H1 (cell line): ENCODE results near the gene GRAMD1B. TPM values are rescaled to one million over a fixed set of nuclear protein-coding genes. Genes with fewer than 3 reads are reported as not detected.
A peak's percentile ranks its signal among the peaks of the same experiment; 100 is the strongest.

ENCODE experiments used
- CTCF ChIA-PET: fragments of 300-600 bp; sonication (Branson Sonifier 250); formaldehyde crosslinking; loops from one replicate; lab custom pipeline; 2021; ENCODE audit not compliant: partially characterized antibody; lab: Charles Lee
- POLR2A ChIA-PET: fragments of 300-600 bp; sonication (Branson Sonifier 250); formaldehyde crosslinking; loops from one replicate; lab custom pipeline; 2021; ENCODE audit warnings: inconsistent platforms; ENCODE audit not compliant: partially characterized antibody; lab: Charles Lee
- DNase-seq, 2 experiments: peaks; one replicate each; pipeline versions ENCODE4 v3.0.0 to v3.0.0-alpha.2; 2010 to 2022; ENCODE audit warnings: low spot score in 2 of 2, low read depth in 1 of 2, mixed read lengths in 1 of 2
- FAIRE-seq: peaks from 2 replicates; lab custom pipeline; 2011; peaks lifted over from hg19 to GRCh38; lab: Jason Lieb, UNC
- H2AFZ ChIP-seq: 2 replicates; pipeline ENCODE4 v1.8.1; 2012; ENCODE audit warnings: low read length, inconsistent platforms
- H2AK5ac ChIP-seq: 2 replicates; pipeline ENCODE4 v1.6.1; 2013; ENCODE audit warnings: low read depth, low read length
- H2BK120ac ChIP-seq: replicated peaks from 2 replicates; pipeline ENCODE3; 2013; ENCODE audit warnings: low read depth, low read length, inconsistent platforms
- H2BK12ac ChIP-seq: 2 replicates; pipeline ENCODE4 v1.6.1; 2013; ENCODE audit warnings: low read depth, low read length
- H2BK15ac ChIP-seq: 2 replicates; pipeline ENCODE4 v1.6.1; 2013; ENCODE audit warnings: low read length
- H2BK20ac ChIP-seq: 2 replicates; pipeline ENCODE4 v1.6.1; 2013; ENCODE audit warnings: low read length
- H2BK5ac ChIP-seq: 2 replicates; pipeline ENCODE4 v1.6.1; 2013; ENCODE audit warnings: low read depth, low read length
- H3K14ac ChIP-seq: 2 replicates; pipeline ENCODE4 v1.6.1; 2013; ENCODE audit warnings: inconsistent platforms; ENCODE audit not compliant: insufficient read length
- H3K18ac ChIP-seq: 2 replicates; pipeline ENCODE4 v1.6.1; 2013; ENCODE audit warnings: low read length; ENCODE audit errors: extremely low read depth
- H3K23ac ChIP-seq: 2 replicates; pipeline ENCODE4 v1.6.1; 2013; ENCODE audit warnings: inconsistent platforms; ENCODE audit not compliant: insufficient read length
- H3K23me2 ChIP-seq: 2 replicates; pipeline ENCODE4 v1.6.1; 2013; ENCODE audit warnings: low read depth, low read length
- H3K27ac ChIP-seq: 2 replicates; pipeline ENCODE4 v1.6.1; 2011; ENCODE audit warnings: low read depth, low read length, inconsistent platforms
- H3K27me3 ChIP-seq, 4 experiments: replicated peaks in 1 of 4; 1 replicate in 1 of 4; 2 replicates in 3 of 4; pipeline versions ENCODE4 v1.6.1 to v1.8.1; 2011 to 2013; ENCODE audit warnings: low read length in 3 of 4, mild to moderate bottlenecking in 3 of 4, inconsistent platforms in 2 of 4, mixed read lengths in 2 of 4, moderate library complexity in 1 of 4; ENCODE audit not compliant: control insufficient read depth in 3 of 4, insufficient read depth in 3 of 4; ENCODE audit errors: extremely low read depth in 1 of 4
- H3K36me3 ChIP-seq, 4 experiments: 2 replicates each; pipeline versions ENCODE4 v1.6.1 to v1.8.1; 2011 to 2013; ENCODE audit warnings: mild to moderate bottlenecking in 4 of 4, low read length in 3 of 4, moderate library complexity in 2 of 4, control low read depth in 1 of 4, inconsistent platforms in 1 of 4; ENCODE audit not compliant: insufficient read depth in 4 of 4, control insufficient read depth in 2 of 4
- H3K4ac ChIP-seq: replicated peaks from 2 replicates; pipeline ENCODE3; 2013; ENCODE audit warnings: low read length, low read depth, mixed read lengths, inconsistent platforms; ENCODE audit not compliant: insufficient read length
- H3K4me1 ChIP-seq, 4 experiments: replicated peaks in 1 of 4; 1 replicate in 1 of 4; 2 replicates in 3 of 4; pipeline versions ENCODE4 v1.6.1 to v1.8.1; 2011 to 2013; ENCODE audit warnings: low read length in 3 of 4, inconsistent platforms in 2 of 4, mixed read lengths in 1 of 4; ENCODE audit not compliant: insufficient read depth in 4 of 4, control insufficient read depth in 3 of 4
- H3K4me2 ChIP-seq, 2 experiments: 2 replicates each; pipeline versions ENCODE4 v1.6.1 to v1.8.1; 2011 to 2013; ENCODE audit warnings: low read depth in 2 of 2, low read length in 2 of 2, control low read depth in 1 of 2, inconsistent platforms in 1 of 2, mild to moderate bottlenecking in 1 of 2; ENCODE audit not compliant: insufficient read depth in 1 of 2
- H3K4me3 ChIP-seq, 4 experiments: fragments of 200-600, 300-600 bp in 1 of 4; sonication (generic), shearing (Covaris generic), sonication (Bioruptor Twin) in 1 of 4; 2 replicates each; pipeline versions ENCODE4 v1.5.1 to v1.8.1; 2011 to 2016; ENCODE audit warnings: low read length in 4 of 4, low read depth in 3 of 4, control low read depth in 2 of 4, inconsistent platforms in 2 of 4, mild to moderate bottlenecking in 2 of 4, mixed read lengths in 1 of 4, moderate library complexity in 1 of 4; ENCODE audit not compliant: insufficient read depth in 2 of 4; ENCODE audit errors: extremely low read depth in 1 of 4
- H3K56ac ChIP-seq: replicated peaks from 2 replicates; pipeline ENCODE3; 2013; ENCODE audit warnings: low read depth, mild to moderate bottlenecking, mixed read lengths, low read length, inconsistent platforms; ENCODE audit not compliant: insufficient read length
- H3K79me1 ChIP-seq: 2 replicates; pipeline ENCODE4 v1.6.1; 2013; ENCODE audit warnings: low read depth, low read length, control low read depth
- H3K79me2 ChIP-seq, 2 experiments: 2 replicates each; pipeline versions ENCODE4 v1.6.1 to v1.8.1; 2012 to 2013; ENCODE audit warnings: low read length in 2 of 2, mild to moderate bottlenecking in 2 of 2, inconsistent platforms in 1 of 2; ENCODE audit not compliant: insufficient read depth in 2 of 2, control insufficient read depth in 1 of 2
- H3K9ac ChIP-seq, 4 experiments: replicated peaks in 1 of 4; 1 replicate in 1 of 4; 2 replicates in 3 of 4; pipeline versions ENCODE4 v1.6.1 to v1.8.1; 2011 to 2013; ENCODE audit warnings: low read depth in 3 of 4, low read length in 3 of 4, control low read depth in 2 of 4, mild to moderate bottlenecking in 2 of 4, moderate library complexity in 2 of 4, inconsistent platforms in 1 of 4; ENCODE audit errors: extremely low read depth in 1 of 4
- H3K9me3 ChIP-seq, 2 experiments: 2 replicates each; pipeline versions ENCODE4 v1.6.1 to v1.8.1; 2012 to 2013; ENCODE audit warnings: mild to moderate bottlenecking in 2 of 2, moderate library complexity in 2 of 2, control low read depth in 1 of 2, inconsistent platforms in 1 of 2, low read depth in 1 of 2, low read length in 1 of 2, mixed read lengths in 1 of 2; ENCODE audit not compliant: insufficient read depth in 2 of 2
- H4K20me1 ChIP-seq, 2 experiments: replicated peaks in 1 of 2; 2 replicates each; pipeline versions ENCODE3 to v1.8.1; 2011 to 2013; ENCODE audit warnings: inconsistent platforms in 2 of 2, low read length in 2 of 2, mild to moderate bottlenecking in 1 of 2; ENCODE audit not compliant: insufficient read depth in 2 of 2, control insufficient read depth in 1 of 2
- H4K5ac ChIP-seq: 2 replicates; pipeline ENCODE4 v1.6.1; 2013; ENCODE audit warnings: low read length, low read depth, mixed read lengths, inconsistent platforms; ENCODE audit not compliant: insufficient read length
- H4K8ac ChIP-seq: 2 replicates; pipeline ENCODE4 v1.8.0; 2013; ENCODE audit warnings: mild to moderate bottlenecking, moderate library complexity, low read length, inconsistent platforms; ENCODE audit not compliant: insufficient read depth; ENCODE audit errors: extremely low read depth
- H4K91ac ChIP-seq: replicated peaks from 2 replicates; pipeline ENCODE3; 2013; ENCODE audit warnings: low read length, mixed read lengths, inconsistent platforms; ENCODE audit not compliant: insufficient read length
- CEBPB ChIP-seq: IDR thresholded peaks from 2 replicates; pipeline ENCODE4 v1.6.1; 2012; ENCODE audit warnings: low read depth, low read length
- HDAC6 ChIP-seq: IDR thresholded peaks from one replicate; pipeline ENCODE4 v1.7.1; 2012; ENCODE audit warnings: low read depth, mild to moderate bottlenecking, inconsistent platforms, low read length, moderate library complexity
- JUND ChIP-seq: IDR thresholded peaks from 2 replicates; pipeline ENCODE4 v1.6.1; 2011; ENCODE audit warnings: mild to moderate bottlenecking, improper control_type of control experiment, low read length
- SIRT6 ChIP-seq: IDR thresholded peaks from one replicate; pipeline ENCODE4 v1.7.1; 2012; ENCODE audit warnings: low read length, inconsistent platforms
- WGBS, 2 experiments: shearing (Covaris generic) in 1 of 2; methylation state at CpG; one replicate each; pipeline versions ENCODE4 v1.1.6 to v1.1.7; 2013 to 2015; ENCODE audit warnings: low lambda C conversion rate in 2 of 2, mixed read lengths in 2 of 2, inconsistent platforms in 1 of 2, low coverage in 1 of 2, missing lambda C conversion rate in 1 of 2; ENCODE audit not compliant: insufficient replicate concordance in 2 of 2, insufficient coverage in 1 of 2, insufficient read length in 1 of 2; ENCODE audit errors: extremely low coverage in 1 of 2, missing lambda C conversion rate in 1 of 2; 5-methylcytosine and 5-hydroxymethylcytosine counted together
- polyA plus RNA-seq, 7 experiments: library from polyadenylated mRNA; depleted of rRNA in 3 of 7; stranded (reverse) in 5 of 7; unstranded in 2 of 7; fragments of >200 nt in 5 of 7; fragments of 200-250 nt in 2 of 7; gene quantifications; 1 replicate in 5 of 7; 2 replicates in 1 of 7; 4 replicates in 1 of 7; pipeline versions ENCODE4 v1.2.1 to v1.2.3, GENCODE V29; 2011 to 2013; ENCODE audit warnings: missing spikeins in 2 of 7, mixed read lengths in 2 of 7
- total RNA-seq: library from RNA; stranded (reverse); fragmentation: NEBNext Ultra II Directional; extraction: Animal tissue kit (Norgen Biotek cat#: 25700); gene quantifications from 2 replicates; pipeline ENCODE4 v1.2.1, GENCODE V29; 2021
- TF ChIP-seq, protein P1 (sequence below): IDR thresholded peaks from 2 replicates; pipeline ENCODE4 v1.6.1; 2011; ENCODE audit warnings: low read length, improper control_type of control experiment

GRAMD1B gene
- total and polyA plus RNA-seq, 2 of the 8 experiments (the other 6 are each of a cell fraction or from before 2014, with no cell fraction given): 10.1 to 21.2 TPM

DNA sequence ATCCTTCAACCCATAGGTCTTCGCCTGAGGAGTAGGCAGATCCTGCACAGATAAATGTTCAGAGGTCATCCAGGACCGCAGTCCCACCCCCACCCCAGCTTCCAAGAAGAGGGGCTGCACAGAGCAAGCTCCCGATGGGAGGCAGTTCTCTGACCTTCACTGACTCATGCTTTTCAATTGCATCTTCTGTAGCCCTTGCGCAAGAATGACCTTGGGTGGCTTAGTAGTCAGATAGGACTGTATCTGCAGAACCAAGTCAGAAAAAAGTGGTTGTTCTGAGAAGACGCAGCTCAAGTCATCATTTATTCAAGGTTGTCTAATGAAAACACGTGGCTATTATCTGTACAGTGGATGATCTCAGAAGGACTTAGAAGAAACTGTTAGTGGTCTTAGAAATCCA lies 16.4 kb upstream of the GRAMD1B start:
- H3K23ac ChIP-seq: no peak overlapping the region
- H3K27ac ChIP-seq: no peak overlapping the region
- no peak overlapping the region for H2BK120ac ChIP-seq
- H3K9ac ChIP-seq: no peak overlapping the region
- H3K4me2 ChIP-seq: no peak overlapping the region
- no peaks in the 10 kb centered on the region for H3K9me3 ChIP-seq
- peaks cover 0 to 4% (median under 1%) of the 10 kb centered on the region in 4 experiments; a peak in 4 of 7 replicates for H3K4me1 ChIP-seq
- DNase-seq: no peak
- no peak overlapping the region for H2BK5ac ChIP-seq
- FAIRE-seq: no peak
- H4K20me1 ChIP-seq: no peaks in the 10 kb centered on the region
- no peak overlapping the region for H4K8ac ChIP-seq
- H4K91ac ChIP-seq: no peak overlapping the region
- no peaks in the 10 kb centered on the region for H3K79me2 ChIP-seq
- ChIA-PET CTCF (interaction anchor here (0.7 to 3.4 kb wide), 7 partner anchors 13 to 257 kb away, joined by 3 to 15 read pairs (median 4); no protein-coding TSS in a partner anchor), POLR2A (no interaction called here)
- H3K36me3 ChIP-seq: no peaks in the 10 kb centered on the region
- TF ChIP-seq, protein P1, sequence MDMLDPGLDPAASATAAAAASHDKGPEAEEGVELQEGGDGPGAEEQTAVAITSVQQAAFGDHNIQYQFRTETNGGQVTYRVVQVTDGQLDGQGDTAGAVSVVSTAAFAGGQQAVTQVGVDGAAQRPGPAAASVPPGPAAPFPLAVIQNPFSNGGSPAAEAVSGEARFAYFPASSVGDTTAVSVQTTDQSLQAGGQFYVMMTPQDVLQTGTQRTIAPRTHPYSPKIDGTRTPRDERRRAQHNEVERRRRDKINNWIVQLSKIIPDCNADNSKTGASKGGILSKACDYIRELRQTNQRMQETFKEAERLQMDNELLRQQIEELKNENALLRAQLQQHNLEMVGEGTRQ: no peak
- no peak for TF ChIP-seq HDAC6
- peak; percentile 44; the same call in 1 of the 2 replicates for TF ChIP-seq CEBPB
- no peak for TF ChIP-seq JUND
- no peak for TF ChIP-seq SIRT6
- 88% methylated on average over 6 of the region's 6 CpGs; no CpG with 5 or more reads in 1 of the 2 experiments for WGBS, 2 experiments
- no peak overlapping the region for H3K18ac ChIP-seq
- no peaks in the 10 kb centered on the region; a peak in 2 of 7 replicates for H3K27me3 ChIP-seq
- no peak overlapping the region for H2AK5ac ChIP-seq
- H3K14ac ChIP-seq: no peak overlapping the region
- no peaks in the 10 kb centered on the region for H3K23me2 ChIP-seq
- no peak overlapping the region for H3K56ac ChIP-seq
- no peak overlapping the region for H4K5ac ChIP-seq
- H2BK15ac ChIP-seq: no peak overlapping the region
- H2BK20ac ChIP-seq: no peak overlapping the region
- H2BK12ac ChIP-seq: no peak overlapping the region
- no peak overlapping the region for H3K4ac ChIP-seq
- no peaks in the 10 kb centered on the region for H3K79me1 ChIP-seq
- no peak overlapping the region for H2AFZ ChIP-seq
- no peak overlapping the region for H3K4me3 ChIP-seq
